OCI-LY1 (cell line): ENCODE data around the gene RABGAP1L.

Source experiments
- H2AFZ ChIP-seq: fragments of 200-600 bp; sonication (generic), shearing (Covaris generic); 2 replicates; pipeline ENCODE4 v1.6.0; 2014; ENCODE audit warnings: antibody characterized with exemption, mild to moderate bottlenecking, low read length
- H3F3A ChIP-seq: fragments of 200-600 bp; sonication (generic), shearing (Covaris generic); 2 replicates; pipeline ENCODE4 v1.6.0; 2014; ENCODE audit warnings: mild to moderate bottlenecking, antibody characterized with exemption, low read length, moderate library complexity; ENCODE audit not compliant: insufficient read depth
- H3K27ac ChIP-seq: fragments of 200-600 bp; sonication (generic); 2 replicates; pipeline ENCODE4 v1.5.1; 2014; ENCODE audit warnings: low read length, mixed run types, mild to moderate bottlenecking, low read depth; ENCODE audit not compliant: poor library complexity, severe bottlenecking
- H3K27me3 ChIP-seq: fragments of 200-600 bp; sonication (generic); 2 replicates; pipeline ENCODE4 v1.6.0; 2014; ENCODE audit warnings: antibody characterized with exemption, mild to moderate bottlenecking, low read length, moderate library complexity; ENCODE audit not compliant: insufficient read depth
- H3K36me3 ChIP-seq: fragments of 200-600 bp; sonication (generic); 2 replicates; pipeline ENCODE4 v1.6.1; 2014; ENCODE audit warnings: mild to moderate bottlenecking, antibody characterized with exemption, low read length, moderate library complexity, mixed read lengths; ENCODE audit not compliant: insufficient read depth
- H3K4me1 ChIP-seq: fragments of 200-600 bp; sonication (generic); 2 replicates; pipeline ENCODE4 v1.5.1; 2014; ENCODE audit warnings: mild to moderate bottlenecking, low read length, moderate library complexity; ENCODE audit not compliant: insufficient read depth, severe bottlenecking
- H3K4me2 ChIP-seq: fragments of 200-600 bp; sonication (generic), shearing (Covaris generic); 2 replicates; pipeline ENCODE4 v1.6.1; 2014; ENCODE audit warnings: low read length
- H3K4me3 ChIP-seq: fragments of 200-600 bp; sonication (generic); 2 replicates; pipeline ENCODE4 v1.5.1; 2014; ENCODE audit warnings: low read length, low read depth, mild to moderate bottlenecking, mixed read lengths; ENCODE audit not compliant: poor library complexity, severe bottlenecking
- H3K79me2 ChIP-seq: fragments of 200-600 bp; shearing (Covaris generic); 2 replicates; pipeline ENCODE4 v1.6.1; 2016; ENCODE audit warnings: mixed run types, low read length, mixed read lengths; ENCODE audit not compliant: insufficient read depth
- H3K9ac ChIP-seq: fragments of 200-600 bp; sonication (generic), shearing (Covaris generic); 2 replicates; pipeline ENCODE4 v1.6.1; 2014; ENCODE audit warnings: mild to moderate bottlenecking, low read length, mixed read lengths
- H3K9me2 ChIP-seq: fragments of 200-600 bp; sonication (generic), shearing (Covaris generic); 2 replicates; pipeline ENCODE4 v1.6.1; 2014; ENCODE audit warnings: low read depth, mild to moderate bottlenecking, low read length, mixed read lengths
- H3K9me3 ChIP-seq: fragments of 200-600 bp; shearing (Covaris generic); 2 replicates; pipeline ENCODE4 v1.6.1; 2014; ENCODE audit warnings: low read length, mixed read lengths
- H4K20me1 ChIP-seq: fragments of 200-600 bp; sonication (generic), shearing (Covaris generic); 2 replicates; pipeline ENCODE4 v1.6.0; 2016; ENCODE audit warnings: mild to moderate bottlenecking, low read length; ENCODE audit not compliant: insufficient read depth
- EZH2 ChIP-seq: fragments of 200-600 bp; sonication (generic), shearing (Covaris generic); IDR thresholded peaks from 2 replicates; pipeline ENCODE4 v1.8.0; 2017; ENCODE audit warnings: borderline replicate concordance, mixed run types, mild to moderate bottlenecking, antibody characterized with exemption, low read length, moderate library complexity, mixed read lengths
- TF ChIP-seq, protein P1 (sequence below): fragments of 200-600 bp; sonication (generic), shearing (Covaris generic); IDR thresholded peaks from 2 replicates; pipeline ENCODE4 v1.5.1; 2017; ENCODE audit warnings: mild to moderate bottlenecking, antibody characterized with exemption, low read length, moderate library complexity, mixed read lengths

Gene RABGAP1L

GRCh38 chr1:174657411-174657810 lies 498.1 kb downstream of the RABGAP1L start:
- Histone ChIP-seq H3F3A (no peaks in the 10 kb centered on the region), H3K27ac (no peak overlapping the region), H3K9ac (no peak overlapping the region), H3K4me1 (no peaks in the 10 kb centered on the region), H3K27me3 (no peaks in the 10 kb centered on the region), H3K4me2 (no peak overlapping the region), H3K9me3 (0 out of 2 replicates have a peak, but pooled peaks cover 6% of the 10 kb centered on the region), H3K4me3 (no peak overlapping the region), H3K79me2 (no peaks in the 10 kb centered on the region), H4K20me1 (no peaks in the 10 kb centered on the region), H3K36me3 (0 out of 2 replicates have a peak, but pooled peaks cover 7% of the 10 kb centered on the region), H2AFZ (no peak overlapping the region), H3K9me2 (no peaks in the 10 kb centered on the region)
- TF ChIP-seq, protein P1, sequence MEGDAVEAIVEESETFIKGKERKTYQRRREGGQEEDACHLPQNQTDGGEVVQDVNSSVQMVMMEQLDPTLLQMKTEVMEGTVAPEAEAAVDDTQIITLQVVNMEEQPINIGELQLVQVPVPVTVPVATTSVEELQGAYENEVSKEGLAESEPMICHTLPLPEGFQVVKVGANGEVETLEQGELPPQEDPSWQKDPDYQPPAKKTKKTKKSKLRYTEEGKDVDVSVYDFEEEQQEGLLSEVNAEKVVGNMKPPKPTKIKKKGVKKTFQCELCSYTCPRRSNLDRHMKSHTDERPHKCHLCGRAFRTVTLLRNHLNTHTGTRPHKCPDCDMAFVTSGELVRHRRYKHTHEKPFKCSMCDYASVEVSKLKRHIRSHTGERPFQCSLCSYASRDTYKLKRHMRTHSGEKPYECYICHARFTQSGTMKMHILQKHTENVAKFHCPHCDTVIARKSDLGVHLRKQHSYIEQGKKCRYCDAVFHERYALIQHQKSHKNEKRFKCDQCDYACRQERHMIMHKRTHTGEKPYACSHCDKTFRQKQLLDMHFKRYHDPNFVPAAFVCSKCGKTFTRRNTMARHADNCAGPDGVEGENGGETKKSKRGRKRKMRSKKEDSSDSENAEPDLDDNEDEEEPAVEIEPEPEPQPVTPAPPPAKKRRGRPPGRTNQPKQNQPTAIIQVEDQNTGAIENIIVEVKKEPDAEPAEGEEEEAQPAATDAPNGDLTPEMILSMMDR = no peak
- no peak for TF ChIP-seq EZH2

- H3K36me3 ChIP-seq = 0 out of 2 replicates have a peak, but pooled peaks cover 7% of the 10 kb centered on the region
- H3K4me1 ChIP-seq = no peaks in the 10 kb centered on the region
- H3K79me2 ChIP-seq = no peaks in the 10 kb centered on the region
- TF ChIP-seq, protein P1 = no peak
- TF ChIP-seq EZH2 = no peak
- H3K4me3 ChIP-seq = no peak overlapping the region
- no peaks in the 10 kb centered on the region for H3K27me3 ChIP-seq
- H3K9ac ChIP-seq = no peak overlapping the region
- H3K9me2 ChIP-seq = no peaks in the 10 kb centered on the region
- H3F3A ChIP-seq = no peaks in the 10 kb centered on the region
- no peak overlapping the region for H3K27ac ChIP-seq
- no peak overlapping the region for H2AFZ ChIP-seq
- 0 out of 2 replicates have a peak, but pooled peaks cover 6% of the 10 kb centered on the region for H3K9me3 ChIP-seq
- H4K20me1 ChIP-seq = no peaks in the 10 kb centered on the region
- no peak overlapping the region for H3K4me2 ChIP-seq
Measured at GRCh38 chr1:174657893-174658292, 498.6 kb downstream of the RABGAP1L start.

- no peak overlapping the region for H2AFZ ChIP-seq
- no peak overlapping the region for H3K4me2 ChIP-seq
- H3K4me3 ChIP-seq = no peak overlapping the region
- no peak for TF ChIP-seq EZH2
- TF ChIP-seq, protein P1 = no peak
- no peaks in the 10 kb centered on the region for H3K9me2 ChIP-seq
- H3K27ac ChIP-seq = no peak overlapping the region
- H3K4me1 ChIP-seq = no peaks in the 10 kb centered on the region
- no peaks in the 10 kb centered on the region for H3K27me3 ChIP-seq
- no peaks in the 10 kb centered on the region for H3K79me2 ChIP-seq
- H3K9me3 ChIP-seq = 0 out of 2 replicates have a peak, but pooled peaks cover 6% of the 10 kb centered on the region
- peaks cover 10% of the 10 kb centered on the region; the same call in 1 of the 2 replicates for H3K36me3 ChIP-seq
- no peaks in the 10 kb centered on the region for H3F3A ChIP-seq
- no peak overlapping the region for H3K9ac ChIP-seq
- H4K20me1 ChIP-seq = no peaks in the 10 kb centered on the region
Measured at GRCh38 chr1:174659823-174660222, 500.5 kb downstream of the RABGAP1L start.
